Measurements from ENCODE around the gene CXCL1. TPM values are rescaled to one million over a fixed set of nuclear protein-coding genes. Genes with fewer than 3 reads are reported as not detected.
"Not testable (repeated sequence)": the region's sequence is repeated elsewhere in the genome, so short reads cannot be mapped to it uniquely, and the experiment has no call there.

The CXCL1 gene
- total RNA-seq, 1 experiment from 2014 or later, result not detected

DNA sequence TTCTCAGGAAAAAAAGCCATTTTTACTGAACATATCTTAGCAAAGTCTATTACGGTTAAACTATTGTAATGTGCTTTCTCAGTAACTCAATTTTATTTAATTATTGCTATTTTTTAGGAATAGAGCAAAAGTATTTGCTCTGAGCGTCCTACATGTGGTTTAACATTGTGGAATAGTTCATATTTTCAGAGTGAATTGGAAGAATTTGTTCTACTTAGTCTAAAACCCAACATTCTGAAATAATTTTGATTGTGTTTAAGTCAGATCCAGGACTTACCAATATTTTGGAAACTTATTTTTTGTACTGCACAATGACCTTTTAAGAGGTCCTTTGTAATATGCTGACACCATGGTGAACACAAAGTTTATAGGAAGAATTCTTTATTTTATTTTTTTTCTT is 27.2 kb downstream of the CXCL1 start:
- CTCF ChIA-PET, result no interaction called here
- Histone ChIP-seq H3K9me3 (no peaks in the 10 kb centered on the region), H3K4me1 (peaks cover 29% of the 10 kb centered on the region), H3K4me3 (ENCODE audit: low read depth, low read length) (no peak overlapping the region), H3K27me3 (replicated peaks; ENCODE audit: control insufficient read depth, insufficient read depth, low read length) (no peaks in the 10 kb centered on the region), H3K36me3 (ENCODE audit: control insufficient read depth, insufficient read depth, low read length) (no peaks in the 10 kb centered on the region)
- no TSS peak for BruUV-seq (replicated peaks)
- TF ChIP-seq, protein P1, sequence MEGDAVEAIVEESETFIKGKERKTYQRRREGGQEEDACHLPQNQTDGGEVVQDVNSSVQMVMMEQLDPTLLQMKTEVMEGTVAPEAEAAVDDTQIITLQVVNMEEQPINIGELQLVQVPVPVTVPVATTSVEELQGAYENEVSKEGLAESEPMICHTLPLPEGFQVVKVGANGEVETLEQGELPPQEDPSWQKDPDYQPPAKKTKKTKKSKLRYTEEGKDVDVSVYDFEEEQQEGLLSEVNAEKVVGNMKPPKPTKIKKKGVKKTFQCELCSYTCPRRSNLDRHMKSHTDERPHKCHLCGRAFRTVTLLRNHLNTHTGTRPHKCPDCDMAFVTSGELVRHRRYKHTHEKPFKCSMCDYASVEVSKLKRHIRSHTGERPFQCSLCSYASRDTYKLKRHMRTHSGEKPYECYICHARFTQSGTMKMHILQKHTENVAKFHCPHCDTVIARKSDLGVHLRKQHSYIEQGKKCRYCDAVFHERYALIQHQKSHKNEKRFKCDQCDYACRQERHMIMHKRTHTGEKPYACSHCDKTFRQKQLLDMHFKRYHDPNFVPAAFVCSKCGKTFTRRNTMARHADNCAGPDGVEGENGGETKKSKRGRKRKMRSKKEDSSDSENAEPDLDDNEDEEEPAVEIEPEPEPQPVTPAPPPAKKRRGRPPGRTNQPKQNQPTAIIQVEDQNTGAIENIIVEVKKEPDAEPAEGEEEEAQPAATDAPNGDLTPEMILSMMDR (IDR thresholded peaks at IDR 0.05; ENCODE audit: insufficient read depth in 1 of 2, low read depth in 1 of 2, low read length in 1 of 2, severe bottlenecking in 1 of 2, unreplicated experiment in 1 of 2), result no peak
- no peak for DNase-seq
- intact Hi-C loops (cut with micrococcal nuclease; ENCODE audit: unreplicated experiment), result no loop called here
- Mint-ChIP-seq H3K27me3 (ENCODE audit: insufficient read depth, unreplicated experiment) (no peaks in the 10 kb centered on the region), H3K27ac (ENCODE audit: unreplicated experiment) (no peak overlapping the region), H3K4me3 (ENCODE audit: unreplicated experiment) (no peak overlapping the region), H3K9me3 (ENCODE audit: unreplicated experiment) (no peaks in the 10 kb centered on the region), H3K36me3 (ENCODE audit: insufficient read depth, unreplicated experiment) (no peaks in the 10 kb centered on the region), H3K4me1 (ENCODE audit: low read depth, unreplicated experiment) (peaks cover 7% of the 10 kb centered on the region)
- POLR2A ChIA-PET, result no interaction called here

DNA sequence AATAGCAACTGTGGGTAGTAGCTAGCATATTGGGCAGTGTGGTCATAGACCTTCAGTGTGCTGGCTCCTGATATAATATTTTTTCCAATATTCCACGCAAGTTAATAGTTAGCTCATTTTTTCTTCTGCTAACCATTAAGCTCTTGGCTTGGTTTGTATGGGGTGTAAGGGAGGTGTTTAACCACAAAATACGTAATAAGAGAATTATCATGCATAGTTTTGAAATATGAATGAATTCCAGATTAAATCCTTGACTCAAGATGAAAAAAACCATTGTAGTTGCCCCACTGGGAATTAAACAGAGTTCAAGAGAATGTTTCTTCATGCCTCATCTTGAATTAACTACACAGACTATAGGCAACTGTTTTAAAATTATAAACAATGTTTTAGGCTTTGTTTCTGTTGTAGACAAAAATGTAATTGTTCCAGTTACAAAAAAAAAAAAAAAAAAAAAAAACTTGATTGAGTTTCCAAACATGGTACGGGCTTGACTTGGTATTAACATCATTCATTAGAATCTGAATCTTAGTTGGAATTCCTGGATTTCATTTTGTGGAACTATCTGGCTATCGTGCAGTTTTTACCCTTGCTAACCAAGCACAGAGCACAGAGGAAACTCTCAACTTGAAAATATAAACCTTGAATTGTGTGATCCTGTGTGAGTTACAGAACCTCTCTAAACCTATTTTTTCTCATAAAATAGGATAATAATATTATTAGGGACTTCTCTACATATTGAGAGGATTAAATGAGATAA is 28.4 kb downstream of the CXCL1 start:
- no peak overlapping the region for H3K4me3 Mint-ChIP-seq (ENCODE audit: unreplicated experiment)
- no peaks in the 10 kb centered on the region for H3K36me3 ChIP-seq (ENCODE audit: control insufficient read depth, insufficient read depth, low read length)
- no peak overlapping the region for H3K27ac Mint-ChIP-seq (ENCODE audit: unreplicated experiment)
- no peak for DNase-seq
- H3K4me3 ChIP-seq (ENCODE audit: low read depth, low read length), result no peak overlapping the region
- H3K4me1 ChIP-seq, result peaks cover 20% of the 10 kb centered on the region
- H3K9me3 Mint-ChIP-seq (ENCODE audit: unreplicated experiment), result no peaks in the 10 kb centered on the region
- intact Hi-C loops (cut with micrococcal nuclease; ENCODE audit: unreplicated experiment), result no loop called here
- H3K27me3 ChIP-seq (replicated peaks; ENCODE audit: control insufficient read depth, insufficient read depth, low read length), result no peaks in the 10 kb centered on the region
- H3K9me3 ChIP-seq, result no peaks in the 10 kb centered on the region
- BruUV-seq (replicated peaks), result no TSS peak
- H3K4me1 Mint-ChIP-seq (ENCODE audit: low read depth, unreplicated experiment), result no peaks in the 10 kb centered on the region
- TF ChIP-seq, protein P1 (IDR thresholded peaks at IDR 0.05; ENCODE audit: insufficient read depth in 1 of 2, low read depth in 1 of 2, low read length in 1 of 2, severe bottlenecking in 1 of 2, unreplicated experiment in 1 of 2), result no peak
- ChIA-PET CTCF (no interaction called here), POLR2A (no interaction called here)
- H3K27me3 Mint-ChIP-seq (ENCODE audit: insufficient read depth, unreplicated experiment), result no peaks in the 10 kb centered on the region
- no peaks in the 10 kb centered on the region for H3K36me3 Mint-ChIP-seq (ENCODE audit: insufficient read depth, unreplicated experiment)

DNA sequence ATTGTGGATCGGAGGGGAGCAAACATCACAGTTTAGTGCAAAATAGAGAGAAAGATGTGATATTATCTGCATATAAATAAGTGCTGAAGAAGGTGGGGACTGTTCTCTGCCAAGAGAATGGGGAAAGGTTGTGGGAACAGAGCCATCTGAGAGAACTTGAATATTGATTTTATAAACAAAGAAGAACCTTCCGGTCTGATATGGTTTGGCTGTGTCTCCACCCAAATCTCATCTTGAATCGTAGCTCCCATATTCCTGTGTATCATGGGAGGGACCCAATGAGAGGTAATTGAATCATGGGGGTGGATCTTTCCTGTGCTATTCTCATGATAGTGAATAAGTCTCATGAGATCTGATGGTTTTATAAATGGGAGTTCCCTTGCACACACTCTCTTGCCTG is 30.1 kb downstream of the CXCL1 start:
- peaks cover 11% of the 10 kb centered on the region for H3K4me1 ChIP-seq
- H3K9me3 Mint-ChIP-seq (ENCODE audit: unreplicated experiment); H3K4me3 ChIP-seq (ENCODE audit: low read depth, low read length); H3K36me3 ChIP-seq (ENCODE audit: control insufficient read depth, insufficient read depth, low read length); H3K27ac Mint-ChIP-seq (ENCODE audit: unreplicated experiment); POLR2A ChIA-PET; BruUV-seq (replicated peaks); intact Hi-C loops (cut with micrococcal nuclease; ENCODE audit: unreplicated experiment); H3K4me3 Mint-ChIP-seq (ENCODE audit: unreplicated experiment); H3K27me3 Mint-ChIP-seq (ENCODE audit: insufficient read depth, unreplicated experiment); H3K27me3 ChIP-seq (replicated peaks; ENCODE audit: control insufficient read depth, insufficient read depth, low read length); H3K4me1 Mint-ChIP-seq (ENCODE audit: low read depth, unreplicated experiment); CTCF ChIA-PET; H3K9me3 ChIP-seq; DNase-seq; H3K36me3 Mint-ChIP-seq (ENCODE audit: insufficient read depth, unreplicated experiment): not testable (repeated sequence)

All from Caco-2 (cell line).